ENCODE measurements around the gene SAP130.

- TF ChIP-seq CTCF (IDR thresholded peaks at IDR 0.05) = no peak
- TF ChIP-seq POLR2A (IDR thresholded peaks at IDR 0.05) = no peak
- no peak for TF ChIP-seq POLR2AphosphoS5 (IDR thresholded peaks at IDR 0.05)
These were observed 59.1 kb downstream of the SAP130 start for GRCh38 chr2:127968610-127969339.

Data from prostate gland (tissue), 2 donors.